ENCODE results near the gene FAM53B.

DNA sequence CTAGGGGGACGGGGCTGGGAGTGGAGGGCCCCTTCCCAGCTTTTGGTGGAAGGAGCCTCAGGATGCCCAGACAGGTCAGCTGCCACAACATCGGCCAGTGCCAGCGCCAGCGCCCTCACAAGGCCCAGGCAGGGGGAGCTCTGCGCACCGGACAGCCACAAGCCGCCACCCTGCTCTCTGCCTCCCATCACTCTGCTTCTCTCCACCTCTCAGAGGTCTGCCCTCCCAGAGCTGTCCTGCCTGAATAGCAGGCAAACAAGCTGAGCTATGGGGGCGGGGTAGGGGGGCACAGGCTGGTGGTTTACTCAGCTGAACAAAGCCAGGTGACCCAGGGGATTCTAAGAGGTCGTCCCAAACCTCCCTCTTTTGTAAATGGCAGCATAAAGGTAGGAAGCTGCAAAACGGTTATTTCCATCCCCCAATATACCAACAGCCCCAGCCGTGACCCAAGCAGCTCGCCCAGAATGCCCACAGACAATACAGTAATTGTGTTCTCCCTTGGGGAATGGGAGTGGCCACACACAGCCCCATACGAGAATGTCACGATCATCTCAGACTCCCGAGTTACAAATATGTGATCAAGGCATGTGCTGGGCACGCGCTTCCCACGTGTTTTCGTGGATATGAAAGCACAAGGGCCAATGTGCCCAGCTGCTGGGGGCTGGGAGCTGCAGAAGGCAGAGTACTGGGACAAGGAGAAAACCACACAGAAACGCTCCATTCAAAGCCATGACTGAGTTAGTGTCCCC, 19.7 kb downstream of the FAM53B start:
- TF ChIP-seq, protein P1, sequence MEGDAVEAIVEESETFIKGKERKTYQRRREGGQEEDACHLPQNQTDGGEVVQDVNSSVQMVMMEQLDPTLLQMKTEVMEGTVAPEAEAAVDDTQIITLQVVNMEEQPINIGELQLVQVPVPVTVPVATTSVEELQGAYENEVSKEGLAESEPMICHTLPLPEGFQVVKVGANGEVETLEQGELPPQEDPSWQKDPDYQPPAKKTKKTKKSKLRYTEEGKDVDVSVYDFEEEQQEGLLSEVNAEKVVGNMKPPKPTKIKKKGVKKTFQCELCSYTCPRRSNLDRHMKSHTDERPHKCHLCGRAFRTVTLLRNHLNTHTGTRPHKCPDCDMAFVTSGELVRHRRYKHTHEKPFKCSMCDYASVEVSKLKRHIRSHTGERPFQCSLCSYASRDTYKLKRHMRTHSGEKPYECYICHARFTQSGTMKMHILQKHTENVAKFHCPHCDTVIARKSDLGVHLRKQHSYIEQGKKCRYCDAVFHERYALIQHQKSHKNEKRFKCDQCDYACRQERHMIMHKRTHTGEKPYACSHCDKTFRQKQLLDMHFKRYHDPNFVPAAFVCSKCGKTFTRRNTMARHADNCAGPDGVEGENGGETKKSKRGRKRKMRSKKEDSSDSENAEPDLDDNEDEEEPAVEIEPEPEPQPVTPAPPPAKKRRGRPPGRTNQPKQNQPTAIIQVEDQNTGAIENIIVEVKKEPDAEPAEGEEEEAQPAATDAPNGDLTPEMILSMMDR (IDR thresholded peaks at IDR 0.05), result peak in 3 of 5 experiments; percentile 4 to 17 (median 15)
- TF ChIP-seq EP300 (IDR thresholded peaks at IDR 0.05), result peak; percentile 97 to 100

Measured in tibial nerve (tissue), 4 donors.